Transverse colon (tissue), 4 donors: ENCODE measurements around the gene SKIL. TPM values are rescaled to one million over a fixed set of nuclear protein-coding genes. Genes with fewer than 3 reads are reported as not detected.

ENCODE experiments used
- DNase-seq: peaks from one replicate; pipeline ENCODE4 v3.0.0-alpha.2; 2019
- H3K27ac ChIP-seq, 4 donors: fragments of 200-600 bp; sonication (generic); 2 replicates each; pipeline ENCODE4 v1.5.1; 2016 to 2018; ENCODE audit warnings: inconsistent platforms in 4 of 4
- H3K27me3 ChIP-seq: fragments of 200-600 bp; sonication (generic); 2 replicates; pipeline ENCODE4 v1.5.1; 2017; ENCODE audit warnings: inconsistent platforms
- H3K36me3 ChIP-seq, 4 donors: fragments of 200-600 bp; sonication (generic); 2 replicates each; pipeline ENCODE4 v1.5.1; 2017 to 2019; ENCODE audit warnings: inconsistent platforms in 4 of 4
- H3K4me1 ChIP-seq, 4 donors: fragments of 200-600 bp; sonication (generic); 2 replicates each; pipeline ENCODE4 v1.5.1; 2017 to 2020; ENCODE audit warnings: inconsistent platforms in 4 of 4
- H3K4me3 ChIP-seq, 4 donors: fragments of 200-600 bp; sonication (generic); 1 replicate in 1 of 4; 2 replicates in 3 of 4; pipeline versions ENCODE4 v1.5.1 to v1.6.1; 2017 to 2019; ENCODE audit warnings: inconsistent platforms in 4 of 4
- H3K9me3 ChIP-seq, 2 donors: fragments of 200-600 bp; sonication (generic); 2 replicates each; pipeline ENCODE4 v1.5.1; 2017 to 2019; ENCODE audit warnings: inconsistent platforms in 2 of 2
- EP300 ChIP-seq: sonication (generic); formaldehyde crosslinking; IDR thresholded peaks from one replicate; pipeline ENCODE4 v1.6.1; 2017; ENCODE audit warnings: antibody characterized with exemption, low read depth
- POLR2A ChIP-seq: fragments of 450-650 bp; IDR thresholded peaks from one replicate; pipeline ENCODE4 v1.6.1; 2016; ENCODE audit warnings: antibody characterized with exemption, mild to moderate bottlenecking, moderate library complexity
- POLR2AphosphoS5 ChIP-seq, 3 donors: sonication (generic); formaldehyde crosslinking; IDR thresholded peaks; one replicate each; pipeline ENCODE4 v1.6.1; 2016; ENCODE audit warnings: antibody characterized with exemption in 3 of 3
- WGBS, 2 donors: methylation state at CpG; one replicate each; pipeline ENCODE4 v1.1.5; 2018; ENCODE audit warnings: low coverage in 1 of 2; 5-methylcytosine and 5-hydroxymethylcytosine counted together
- in situ Hi-C, 4 donors: fragments of 200-750 bp; cut with MboI; loops; one replicate each; pipeline versions ENCODE4 v1.15.0 to v1.15.1; 2017; ENCODE audit warnings: low sequenced_read_pairs in 3 of 4, low pct_ligation_motif_present in 1 of 4, low pct_unique_long_range_greater_than_20kb in 1 of 4
- intact Hi-C: fragments of 100-400 bp; cut with DNase I; formaldehyde crosslinking; loops from one replicate; pipeline ENCODE4 v1.15.1; 2023; ENCODE audit warnings: low total_unique reads
- total RNA-seq, 4 donors: library from RNA; depleted of rRNA; stranded (reverse); fragments of >200 nt; gene quantifications; one replicate each; pipeline ENCODE4 v1.1.0, GENCODE V29; 2016
- TF ChIP-seq, protein P1 (sequence below), 5 experiments: fragments of 200-600 bp in 3 of 5; fragments of 450-650 bp in 2 of 5; sonication (generic) in 3 of 5; IDR thresholded peaks; 1 replicate in 2 of 5; 2 replicates in 3 of 5; pipeline ENCODE4 v1.5.1; 2016 to 2017; ENCODE audit warnings: antibody characterized with exemption in 5 of 5, inconsistent platforms in 3 of 5, mild to moderate bottlenecking in 2 of 5, moderate library complexity in 1 of 5

SKIL gene
- total RNA-seq, 4 donors from 2014 or later: 27.0 to 78.4 (median 43.1) TPM

DNA sequence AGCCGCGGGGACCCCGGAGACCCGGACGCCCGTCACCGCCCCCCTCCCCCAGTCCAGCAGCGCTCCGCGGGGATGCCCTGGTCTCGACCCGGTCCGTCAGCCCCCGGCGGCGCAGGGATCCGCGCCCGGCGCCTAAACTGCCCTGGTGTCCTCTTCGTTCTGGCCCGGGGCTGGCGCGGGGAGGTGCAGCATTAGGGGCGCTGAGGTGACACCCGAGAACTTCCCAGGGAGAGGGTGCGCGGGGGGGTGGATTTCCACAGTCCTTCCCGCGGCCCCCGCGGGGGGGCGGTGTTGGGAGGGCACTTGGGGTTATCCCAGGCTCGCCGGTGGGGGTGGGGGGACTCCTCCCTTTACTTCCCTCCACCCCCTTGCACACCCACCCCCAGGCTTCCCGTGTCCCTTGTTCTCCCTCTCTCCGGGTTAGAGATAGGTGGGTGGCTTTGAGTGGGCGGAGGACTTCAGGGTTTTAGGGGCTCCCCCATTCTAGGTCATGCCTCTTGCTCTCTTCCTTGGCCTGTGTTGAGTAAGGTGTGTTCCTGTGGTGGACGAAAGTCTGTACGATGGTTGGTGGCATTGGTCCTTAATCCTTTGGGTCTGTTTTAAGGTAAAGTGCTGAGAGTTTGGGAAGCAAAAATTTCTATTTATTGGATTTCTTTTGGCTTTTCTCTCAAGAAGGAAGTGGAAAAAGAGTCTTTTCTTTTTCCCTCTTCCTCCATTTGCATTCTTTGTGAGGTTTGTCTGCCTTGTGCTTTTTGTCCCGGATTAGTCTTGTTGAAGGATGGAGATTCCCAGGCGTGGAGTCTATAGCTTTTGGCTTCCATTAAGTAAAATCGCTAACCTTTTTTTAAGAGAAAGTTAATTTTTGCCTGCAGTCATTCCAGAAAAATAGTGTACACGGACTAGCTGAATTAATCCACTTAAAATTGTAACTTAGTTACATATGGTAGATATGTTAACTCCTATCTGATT is 811 bp downstream of the SKIL start:
- peak; percentile 88 for DNase-seq
- 6 to 44% methylated on average over 4 to 34 of the region's 44 CpGs for WGBS, 2 donors
- Histone ChIP-seq H3K27me3 (no peaks in the 10 kb centered on the region), H3K36me3 (no peaks in the 10 kb centered on the region), H3K4me1 (peaks cover 0 to 51% (median 15%) of the 10 kb centered on the region in 4 donors), H3K9me3 (no peaks in the 10 kb centered on the region), H3K27ac (peak overlapping the region; percentile 99 to 100 (median 99)), H3K4me3 (peak overlapping the region; percentile 88 to 97 (median 88))
- in situ Hi-C loops: no loop called here
- no peak for TF ChIP-seq POLR2A
- no peak for TF ChIP-seq EP300
- TF ChIP-seq POLR2AphosphoS5 (IDR thresholded peaks at IDR 0.05): peak in 1 of 3 donors; percentile 31
- TF ChIP-seq, protein P1, sequence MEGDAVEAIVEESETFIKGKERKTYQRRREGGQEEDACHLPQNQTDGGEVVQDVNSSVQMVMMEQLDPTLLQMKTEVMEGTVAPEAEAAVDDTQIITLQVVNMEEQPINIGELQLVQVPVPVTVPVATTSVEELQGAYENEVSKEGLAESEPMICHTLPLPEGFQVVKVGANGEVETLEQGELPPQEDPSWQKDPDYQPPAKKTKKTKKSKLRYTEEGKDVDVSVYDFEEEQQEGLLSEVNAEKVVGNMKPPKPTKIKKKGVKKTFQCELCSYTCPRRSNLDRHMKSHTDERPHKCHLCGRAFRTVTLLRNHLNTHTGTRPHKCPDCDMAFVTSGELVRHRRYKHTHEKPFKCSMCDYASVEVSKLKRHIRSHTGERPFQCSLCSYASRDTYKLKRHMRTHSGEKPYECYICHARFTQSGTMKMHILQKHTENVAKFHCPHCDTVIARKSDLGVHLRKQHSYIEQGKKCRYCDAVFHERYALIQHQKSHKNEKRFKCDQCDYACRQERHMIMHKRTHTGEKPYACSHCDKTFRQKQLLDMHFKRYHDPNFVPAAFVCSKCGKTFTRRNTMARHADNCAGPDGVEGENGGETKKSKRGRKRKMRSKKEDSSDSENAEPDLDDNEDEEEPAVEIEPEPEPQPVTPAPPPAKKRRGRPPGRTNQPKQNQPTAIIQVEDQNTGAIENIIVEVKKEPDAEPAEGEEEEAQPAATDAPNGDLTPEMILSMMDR (IDR thresholded peaks at IDR 0.05): peak; percentile 30 to 57 (median 38)
- intact Hi-C loops: no loop called here

DNA sequence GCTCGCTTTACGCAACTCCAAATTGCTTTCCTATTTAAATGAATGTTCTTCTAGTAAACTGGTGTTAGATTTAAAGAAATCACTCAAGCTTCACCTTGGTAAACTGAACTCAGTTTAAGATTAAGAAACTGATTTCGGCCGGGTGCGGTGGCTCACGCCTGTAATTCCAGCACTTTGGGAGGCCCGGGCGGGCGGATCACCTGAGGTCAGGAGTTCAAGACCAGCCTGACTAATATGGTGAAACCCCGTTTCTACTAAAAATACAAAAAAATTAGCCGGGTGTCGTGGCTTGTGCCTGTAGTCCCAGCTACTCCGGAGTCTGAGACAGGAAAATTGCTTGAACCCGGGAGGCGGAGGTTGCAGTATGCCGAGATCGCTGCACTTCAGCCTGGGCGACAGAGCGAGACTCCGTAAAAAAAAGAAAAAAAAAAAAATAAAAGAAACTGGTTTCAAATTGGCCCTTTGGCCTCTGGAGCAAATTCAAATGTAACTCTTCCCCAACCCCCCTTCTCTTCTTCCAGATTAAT is 1.7 kb downstream of the SKIL start:
- peak overlapping the region in 1 of 4 donors; percentile 89 for H3K4me3 ChIP-seq
- no peaks in the 10 kb centered on the region for H3K27me3 ChIP-seq
- WGBS, 2 donors: 78 to 93% methylated on average over 16 to 20 of the region's 20 CpGs
- H3K4me1 ChIP-seq: peaks cover 0 to 55% (median 15%) of the 10 kb centered on the region in 4 donors
- TF ChIP-seq, protein P1 (IDR thresholded peaks at IDR 0.05): no peak
- peak overlapping the region; percentile 99 to 100 (median 99) for H3K27ac ChIP-seq
- H3K9me3 ChIP-seq: no peaks in the 10 kb centered on the region
- DNase-seq: no peak
- in situ Hi-C loops: no loop called here
- intact Hi-C loops: no loop called here
- no peaks in the 10 kb centered on the region for H3K36me3 ChIP-seq

DNA sequence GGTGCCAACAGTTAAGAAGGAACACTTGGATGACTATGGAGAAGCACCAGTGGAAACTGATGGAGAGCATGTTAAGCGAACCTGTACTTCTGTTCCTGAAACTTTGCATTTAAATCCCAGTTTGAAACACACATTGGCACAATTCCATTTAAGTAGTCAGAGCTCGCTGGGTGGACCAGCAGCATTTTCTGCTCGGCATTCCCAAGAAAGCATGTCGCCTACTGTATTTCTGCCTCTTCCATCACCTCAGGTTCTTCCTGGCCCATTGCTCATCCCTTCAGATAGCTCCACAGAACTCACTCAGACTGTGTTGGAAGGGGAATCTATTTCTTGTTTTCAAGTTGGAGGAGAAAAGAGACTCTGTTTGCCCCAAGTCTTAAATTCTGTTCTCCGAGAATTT is 3.0 kb downstream of the SKIL start:
- no peaks in the 10 kb centered on the region for H3K9me3 ChIP-seq
- intact Hi-C loops: no loop called here
- in situ Hi-C loops: no loop called here
- H3K36me3 ChIP-seq: no peaks in the 10 kb centered on the region
- TF ChIP-seq EP300: no peak
- H3K27ac ChIP-seq: no peak overlapping the region
- H3K4me3 ChIP-seq: no peak overlapping the region
- no peak for DNase-seq
- no peaks in the 10 kb centered on the region for H3K27me3 ChIP-seq
- peaks cover 0 to 60% (median 15%) of the 10 kb centered on the region in 4 donors for H3K4me1 ChIP-seq
- WGBS, 2 donors: 80 to 85% methylated on average over 1 to 5 of the region's 5 CpGs

DNA sequence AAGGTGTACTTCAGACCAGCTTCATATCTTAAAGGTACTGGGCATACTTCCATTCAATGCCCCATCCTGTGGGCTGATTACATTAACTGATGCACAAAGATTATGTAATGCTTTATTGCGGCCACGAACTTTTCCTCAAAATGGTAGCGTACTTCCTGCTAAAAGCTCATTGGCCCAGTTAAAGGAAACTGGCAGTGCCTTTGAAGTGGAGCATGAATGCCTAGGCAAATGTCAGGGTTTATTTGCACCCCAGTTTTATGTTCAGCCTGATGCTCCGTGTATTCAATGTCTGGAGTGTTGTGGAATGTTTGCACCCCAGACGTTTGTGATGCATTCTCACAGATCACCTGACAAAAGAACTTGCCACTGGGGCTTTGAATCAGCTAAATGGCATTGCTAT is 3.4 kb downstream of the SKIL start:
- H3K4me1 ChIP-seq: peaks cover 0 to 57% (median 13%) of the 10 kb centered on the region in 4 donors
- intact Hi-C loops: no loop called here
- no peak overlapping the region for H3K27ac ChIP-seq
- H3K4me3 ChIP-seq: no peak overlapping the region
- in situ Hi-C loops: no loop called here
- 44 to 56% methylated on average over 5 of the region's 5 CpGs for WGBS, 2 donors
- no peak for DNase-seq
- TF ChIP-seq POLR2A: no peak
- no peak for TF ChIP-seq POLR2AphosphoS5 (IDR thresholded peaks at IDR 0.05)
- TF ChIP-seq, protein P1 (IDR thresholded peaks at IDR 0.05): no peak
- no peak for TF ChIP-seq EP300
- no peaks in the 10 kb centered on the region for H3K36me3 ChIP-seq
- H3K27me3 ChIP-seq: no peaks in the 10 kb centered on the region
- H3K9me3 ChIP-seq: no peaks in the 10 kb centered on the region
